Aorta (tissue), 5 donors: ENCODE data around the gene SKI. TPM values are rescaled to one million over a fixed set of nuclear protein-coding genes. Genes with fewer than 3 reads are reported as not detected.
"Not testable (repeated sequence)": the region's sequence is repeated elsewhere in the genome, so short reads cannot be mapped to it uniquely, and the experiment has no call there.

Experiments
- ATAC-seq: fragments of 200-7000 bp; cut with Tn5 transposase; one replicate; pipeline ENCODE4 v1.9.1; 2022; ENCODE audit warnings: moderate library complexity; ENCODE audit not compliant: low FRiP score
- DNase-seq, 2 donors: peaks; one replicate each; pipeline ENCODE4 v3.0.0-alpha.2; 2020
- H3K27ac ChIP-seq, 2 donors: one replicate each; pipeline ENCODE4 v1.5.1; 2013; ENCODE audit warnings: low read length in 2 of 2, mild to moderate bottlenecking in 2 of 2, moderate library complexity in 2 of 2, control low read depth in 1 of 2, inconsistent platforms in 1 of 2, low read depth in 1 of 2
- H3K27me3 ChIP-seq, 2 donors: one replicate each; pipeline ENCODE4 v1.6.1; 2013; ENCODE audit warnings: control low read depth in 1 of 2, low read length in 1 of 2, mild to moderate bottlenecking in 1 of 2, moderate library complexity in 1 of 2; ENCODE audit not compliant: insufficient read depth in 2 of 2, control insufficient read depth in 1 of 2
- H3K36me3 ChIP-seq, 2 donors: one replicate each; pipeline ENCODE4 v1.6.1; 2013; ENCODE audit warnings: control low read depth in 1 of 2, low read length in 1 of 2, mild to moderate bottlenecking in 1 of 2; ENCODE audit not compliant: insufficient read depth in 2 of 2, control insufficient read depth in 1 of 2
- H3K4me1 ChIP-seq, 2 donors: one replicate each; pipeline ENCODE4 v1.6.1; 2013; ENCODE audit warnings: low read length in 2 of 2, control low read depth in 1 of 2, mild to moderate bottlenecking in 1 of 2, moderate library complexity in 1 of 2; ENCODE audit not compliant: insufficient read depth in 2 of 2, control insufficient read depth in 1 of 2
- H3K4me3 ChIP-seq, 2 donors: one replicate each; pipeline ENCODE4 v1.5.1; 2013; ENCODE audit warnings: low read length in 2 of 2, control low read depth in 1 of 2, mild to moderate bottlenecking in 1 of 2
- H3K9me3 ChIP-seq: one replicate; pipeline ENCODE4 v1.6.1; 2013; ENCODE audit warnings: mild to moderate bottlenecking, low read length; ENCODE audit not compliant: control insufficient read depth
- WGBS, 2 donors: extraction: QIAGEN DNeasy Blood & Tissue Kit; methylation state at CpG; one replicate each; pipeline ENCODE4 v1.1.7; 2013; 5-methylcytosine and 5-hydroxymethylcytosine counted together
- intact Hi-C, 2 donors: fragments of 100-400 bp; cut with DNase I; formaldehyde crosslinking; loops; one replicate each; pipeline versions ENCODE4 v1.14.2 to v1.15.0; 2022
- polyA plus RNA-seq, 2 donors: library from polyadenylated mRNA; stranded (reverse); fragments of 200-250 nt; gene quantifications; one replicate each; pipeline ENCODE4 v1.2.3, GENCODE V29; 2013
- total RNA-seq, 2 donors: library from RNA; stranded (reverse); fragmentation: NEBNext Ultra II Directional; extraction: Animal tissue kit (Norgen Biotek cat#: 25700); gene quantifications; one replicate each; pipeline ENCODE4 v1.2.1, GENCODE V29; 2021
- donor health status: healthy with polysubstance abuse.
- donor health status: Bipolar disorder and iron deficiency.
- donor health status: DM: no; HTN: no; CAD: no.
- donor health status: DM: no; HTN: no; CAD: no.
- donor health status: DM: yes; HTN: yes; CAD: no.

Gene SKI
- total and polyA plus RNA-seq, 4 donors, result 20.7 to 129 (median 74.1) TPM

GRCh38 chr1:2292725-2293450 lies 64.8 kb downstream of the SKI start:
- H3K27me3 ChIP-seq, result no peaks in the 10 kb centered on the region
- no peaks in the 10 kb centered on the region for H3K36me3 ChIP-seq
- DNase-seq, result no peak
- no peak overlapping the region for H3K4me3 ChIP-seq
- intact Hi-C loops, result no loop called here
- ATAC-seq, result no peak
- no peaks in the 10 kb centered on the region for H3K4me1 ChIP-seq
- H3K27ac ChIP-seq, result no peak overlapping the region
- H3K9me3 ChIP-seq, result no peaks in the 10 kb centered on the region
- WGBS, 2 donors, result 82 to 89% methylated on average over 30 of the region's 30 CpGs

GRCh38 chr1:2294033-2294724 lies 66.1 kb downstream of the SKI start:
- DNase-seq, result no peak
- no peak for ATAC-seq
- Histone ChIP-seq H3K4me1 (no peaks in the 10 kb centered on the region), H3K4me3 (no peak overlapping the region), H3K36me3 (no peaks in the 10 kb centered on the region), H3K27ac (no peak overlapping the region), H3K9me3 (no peaks in the 10 kb centered on the region), H3K27me3 (no peaks in the 10 kb centered on the region)
- 37 to 49% methylated on average over 23 of the region's 23 CpGs for WGBS, 2 donors
- intact Hi-C loops, result no loop called here

GRCh38 chr1:2294725-2295078 lies 66.6 kb downstream of the SKI start:
- intact Hi-C loops, result loop anchor here in 1 of 2 donors (5.0 kb wide), 1 partner anchor 62 kb away; no protein-coding TSS in a partner anchor
- Histone ChIP-seq H3K4me3 (no peak overlapping the region), H3K27me3 (no peaks in the 10 kb centered on the region)

GRCh38 chr1:2295526-2295925 lies 67.4 kb downstream of the SKI start:
- Histone ChIP-seq H3K9me3 (no peaks in the 10 kb centered on the region), H3K4me1 (no peaks in the 10 kb centered on the region), H3K4me3 (no peak overlapping the region), H3K27ac (no peak overlapping the region), H3K27me3 (no peaks in the 10 kb centered on the region), H3K36me3 (no peaks in the 10 kb centered on the region)
- intact Hi-C loops, result loop anchor here in 1 of 2 donors (5.0 kb wide), 1 partner anchor 63 kb away; no protein-coding TSS in a partner anchor
- DNase-seq (no peak), ATAC-seq (no peak)
- WGBS, 2 donors, result 83 to 86% methylated on average over 13 of the region's 13 CpGs

More at GRCh38 chr1:2294725-2295078, 66.6 kb downstream of the SKI start:
- Histone ChIP-seq H3K4me1 (no peaks in the 10 kb centered on the region), H3K27ac (no peak overlapping the region), H3K9me3 (no peaks in the 10 kb centered on the region), H3K36me3 (no peaks in the 10 kb centered on the region)
- no peak for DNase-seq
- 63 to 71% methylated on average over 5 of the region's 5 CpGs for WGBS, 2 donors
- ATAC-seq, result no peak

GRCh38 chr1:2296211-2296610 lies 68.1 kb downstream of the SKI start:
- not testable (repeated sequence) for DNase-seq, H3K36me3 ChIP-seq, ATAC-seq, H3K27me3 ChIP-seq, H3K4me3 ChIP-seq, H3K27ac ChIP-seq, H3K4me1 ChIP-seq, H3K9me3 ChIP-seq
- intact Hi-C loops, result loop anchor here in 1 of 2 donors (5.0 kb wide), 1 partner anchor 64 kb away; no protein-coding TSS in a partner anchor
- WGBS, 2 donors, result 66 to 68% methylated on average over 9 of the region's 9 CpGs

- H3K9me3 ChIP-seq, result no peaks in the 10 kb centered on the region
- no peaks in the 10 kb centered on the region for H3K27me3 ChIP-seq
- DNase-seq, result no peak
- no peaks in the 10 kb centered on the region for H3K4me1 ChIP-seq
- no peak for ATAC-seq
- H3K4me3 ChIP-seq, result no peak overlapping the region
- intact Hi-C loops, result loop anchor here in 1 of 2 donors (5.0 kb wide), 1 partner anchor 64 kb away; no protein-coding TSS in a partner anchor
- 80 to 83% methylated on average over 18 of the region's 18 CpGs for WGBS, 2 donors
- no peak overlapping the region for H3K27ac ChIP-seq
- H3K36me3 ChIP-seq, result no peaks in the 10 kb centered on the region
Observed at GRCh38 chr1:2296614-2297013, 68.5 kb downstream of the SKI start.

- no peak overlapping the region for H3K27ac ChIP-seq
- H3K4me1 ChIP-seq, result no peaks in the 10 kb centered on the region
- 90 to 92% methylated on average over 35 of the region's 35 CpGs for WGBS, 2 donors
- ATAC-seq, result no peak
- H3K36me3 ChIP-seq, result no peaks in the 10 kb centered on the region
- H3K4me3 ChIP-seq, result no peak overlapping the region
- H3K27me3 ChIP-seq, result no peaks in the 10 kb centered on the region
- H3K9me3 ChIP-seq, result no peaks in the 10 kb centered on the region
- intact Hi-C loops, result loop anchor here in 1 of 2 donors (5.0 kb wide), 1 partner anchor 65 kb away; no protein-coding TSS in a partner anchor
- DNase-seq, result no peak
Observed at GRCh38 chr1:2297246-2298011, 69.3 kb downstream of the SKI start.

GRCh38 chr1:2298685-2299084 lies 70.6 kb downstream of the SKI start:
- Histone ChIP-seq H3K4me1 (no peaks in the 10 kb centered on the region), H3K36me3 (no peaks in the 10 kb centered on the region), H3K27me3 (no peaks in the 10 kb centered on the region), H3K27ac (no peak overlapping the region), H3K9me3 (no peaks in the 10 kb centered on the region), H3K4me3 (no peak overlapping the region)
- intact Hi-C loops, result loop anchor here in 1 of 2 donors (5.0 kb wide), 1 partner anchor 66 kb away; no protein-coding TSS in a partner anchor
- no peak for ATAC-seq
- WGBS, 2 donors, result 55 to 60% methylated on average over 12 of the region's 12 CpGs
- no peak for DNase-seq
